Fibroblast of the aortic adventitia (primary cell): ENCODE data around the gene PMFBP1. TPM values are rescaled to one million over a fixed set of nuclear protein-coding genes. Genes with fewer than 3 reads are reported as not detected.

Source experiments
- DNase-seq: peaks from one replicate; pipeline ENCODE4 v3.0.0-alpha.2; 2010; ENCODE audit warnings: low read depth
- H3K4me3 ChIP-seq: 2 replicates; pipeline ENCODE4 v1.5.1; 2011; ENCODE audit warnings: low read depth, mild to moderate bottlenecking, control low read depth, low read length, moderate library complexity
- CTCF ChIP-seq: IDR thresholded peaks from 2 replicates; pipeline ENCODE4 v1.5.1; 2011; ENCODE audit warnings: mild to moderate bottlenecking, low read length, control low read depth, inconsistent platforms; ENCODE audit not compliant: insufficient read depth
- total RNA-seq: library from RNA; depleted of rRNA; stranded (reverse); fragments of >200 nt; gene quantifications from 2 replicates; pipeline ENCODE4 v1.2.3, GENCODE V29; 2012; ENCODE audit warnings: low replicate concordance

The PMFBP1 gene
- 0.09 and 0.33 TPM in 2 replicates for total RNA-seq

GRCh38 chr16:72172105-72173034 is at the start of gene PMFBP1:
Gene PMFBP1 (minus strand): TSS chr16:72172155. CDS start chr16:72171208, 947 bp downstream.
- peak; percentile 74 for DNase-seq
- no peak within 1 kb of the TSS for H3K4me3 ChIP-seq
- TF ChIP-seq CTCF = no peak

- no peak overlapping the region for H3K4me3 ChIP-seq
- no peak for DNase-seq
- TF ChIP-seq CTCF = no peak
Observed at GRCh38 chr16:72221630-72222024, 49.7 kb upstream of the PMFBP1 start.

GRCh38 chr16:72220875-72221629 is 49.1 kb upstream of the PMFBP1 start:
- TF ChIP-seq CTCF = no peak
- no peak for DNase-seq
- no peak overlapping the region for H3K4me3 ChIP-seq

- H3K4me3 ChIP-seq = no peak overlapping the region
- no peak for DNase-seq
- no peak for TF ChIP-seq CTCF
Observed at GRCh38 chr16:72219282-72219681, 47.3 kb upstream of the PMFBP1 start.

GRCh38 chr16:72216767-72217166 is 44.8 kb upstream of the PMFBP1 start:
- TF ChIP-seq CTCF = no peak
- no peak for DNase-seq
- no peak overlapping the region for H3K4me3 ChIP-seq

- DNase-seq = no peak
- no peak for TF ChIP-seq CTCF
- no peak overlapping the region for H3K4me3 ChIP-seq
Observed at GRCh38 chr16:72214821-72215220, 42.9 kb upstream of the PMFBP1 start.
